ENCODE data around the gene NWD2. TPM values are rescaled to one million over a fixed set of nuclear protein-coding genes. Genes with fewer than 3 reads are reported as not detected.
"Not testable (repeated sequence)": the region's sequence is repeated elsewhere in the genome, so short reads cannot be mapped to it uniquely, and the experiment has no call there.

NWD2 gene
- total RNA-seq (2014; rRNA removed; shearing (Covaris generic); ENCODE audit: low replicate concordance): not detected in 2 replicates

DNA sequence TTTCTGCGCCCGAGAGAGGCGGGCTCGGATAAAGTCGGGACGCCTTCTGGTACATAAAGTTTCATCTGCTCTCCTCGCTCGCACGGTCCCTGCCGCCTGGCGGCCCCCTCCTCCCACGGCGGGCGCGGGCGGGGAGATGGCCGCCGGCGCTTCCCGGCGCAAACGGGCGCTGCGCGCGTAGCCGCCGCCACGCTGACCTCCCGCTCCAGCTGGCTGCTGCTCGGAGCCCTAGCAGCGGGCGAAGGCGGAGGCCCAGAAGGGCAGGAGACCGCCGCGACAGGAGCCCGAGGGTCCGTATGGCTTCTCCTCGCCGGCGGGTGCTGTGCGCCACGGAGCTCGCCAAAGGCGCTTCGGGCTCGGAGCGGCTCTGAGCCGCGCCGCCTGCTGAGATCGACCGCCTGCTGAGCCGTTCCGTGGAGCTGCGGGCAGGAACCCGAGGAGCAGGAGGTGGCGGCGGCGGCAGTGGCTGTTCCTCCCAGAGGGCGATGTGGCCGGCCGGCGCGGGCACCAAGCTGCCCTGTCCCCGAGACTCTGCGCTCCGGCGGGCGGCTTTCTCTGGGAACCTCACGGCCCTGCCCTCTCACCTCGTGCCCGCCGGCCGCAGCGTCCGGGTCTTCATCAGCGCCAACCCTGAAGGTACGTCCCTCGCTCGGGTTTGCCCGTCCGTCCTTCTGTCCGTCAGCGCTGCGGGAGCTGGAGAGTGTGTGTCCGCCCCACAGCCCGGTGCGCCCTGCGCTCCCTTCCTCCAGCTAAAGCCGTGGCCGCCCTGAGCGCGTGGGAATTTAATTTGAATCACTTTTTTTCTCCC is at the start of gene NWD2:
Gene NWD2 (plus strand): TSS at position 161 of the 808 bp plus-strand sequence. CDS start 325 bp downstream, at position 486.
- peak; percentile 8 for DNase-seq

GRCh38 chr4:37197899-37198298 is 46.6 kb upstream of the NWD2 start:
- no peaks in the 10 kb centered on the region for H3K27me3 ChIP-seq
- no peak for DNase-seq

More for the DNA sequence above, at the start of gene NWD2:
- no peak within 1 kb of the TSS for H3K4me3 ChIP-seq
- no peaks in the 10 kb centered on the region for H3K36me3 ChIP-seq
- H3K27me3 ChIP-seq: peaks cover 18% of the 10 kb centered on the region
- no peaks in the 10 kb centered on the region for H3K9me3 ChIP-seq

GRCh38 chr4:37204740-37205139 is 39.8 kb upstream of the NWD2 start:
- not testable (repeated sequence) for DNase-seq, H3K36me3 ChIP-seq, H3K27me3 ChIP-seq, H3K9me3 ChIP-seq, H3K4me3 ChIP-seq

More at GRCh38 chr4:37197899-37198298, 46.6 kb upstream of the NWD2 start:
- no peaks in the 10 kb centered on the region for H3K36me3 ChIP-seq
- no peak overlapping the region for H3K4me3 ChIP-seq
- H3K9me3 ChIP-seq: no peaks in the 10 kb centered on the region

DNA sequence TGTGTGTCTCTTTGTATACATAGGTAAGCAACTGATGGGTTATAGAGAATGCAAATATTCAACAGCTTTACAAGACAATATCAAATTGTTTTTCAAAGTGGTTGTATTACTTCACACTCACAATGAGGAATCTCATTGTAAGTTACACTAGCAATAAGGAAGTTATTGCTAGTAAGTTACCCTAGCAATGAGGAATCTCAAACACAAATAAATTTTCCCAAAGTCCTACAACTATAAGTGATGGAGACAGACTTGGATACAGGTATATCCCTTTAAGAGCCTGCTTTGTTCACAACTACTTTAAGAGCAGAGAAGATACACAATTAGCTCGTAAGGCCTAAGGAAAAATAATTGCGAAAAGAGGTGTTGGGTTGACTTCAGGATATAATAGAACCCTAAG is 28.3 kb upstream of the NWD2 start:
- Histone ChIP-seq H3K36me3 (no peaks in the 10 kb centered on the region), H3K9me3 (no peaks in the 10 kb centered on the region)
- DNase-seq: no peak

GRCh38 chr4:37219242-37219641 is 25.3 kb upstream of the NWD2 start:
- DNase-seq: no peak
- no peaks in the 10 kb centered on the region for H3K9me3 ChIP-seq
- no peak overlapping the region for H3K4me3 ChIP-seq
- no peaks in the 10 kb centered on the region for H3K36me3 ChIP-seq
- no peaks in the 10 kb centered on the region for H3K27me3 ChIP-seq

More for the DNA sequence above, 28.3 kb upstream of the NWD2 start:
- Histone ChIP-seq H3K4me3 (no peak overlapping the region), H3K27me3 (no peaks in the 10 kb centered on the region)

DNA sequence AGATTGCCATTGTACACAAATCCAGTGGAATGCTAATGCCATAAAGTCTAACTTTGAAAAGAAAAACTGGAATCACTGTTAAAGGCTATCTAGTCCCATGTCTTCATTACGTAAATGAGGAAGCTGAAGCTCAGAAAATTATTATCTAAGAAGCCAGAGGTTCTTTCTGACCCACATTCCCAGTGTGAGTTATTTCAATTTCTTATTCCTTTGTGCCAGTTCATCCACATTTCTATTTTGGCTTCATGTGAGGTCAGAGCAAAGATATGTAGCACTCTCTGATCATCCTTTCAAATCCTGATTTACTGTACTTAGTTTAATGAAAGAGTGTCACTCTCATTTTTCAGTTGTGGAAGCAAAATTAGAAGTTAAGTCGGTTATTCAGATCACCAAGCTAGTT is 24.6 kb upstream of the NWD2 start:
- H3K36me3 ChIP-seq: no peaks in the 10 kb centered on the region
- H3K27me3 ChIP-seq: no peaks in the 10 kb centered on the region
- DNase-seq: no peak
- H3K4me3 ChIP-seq: no peak overlapping the region
- H3K9me3 ChIP-seq: no peaks in the 10 kb centered on the region

DNA sequence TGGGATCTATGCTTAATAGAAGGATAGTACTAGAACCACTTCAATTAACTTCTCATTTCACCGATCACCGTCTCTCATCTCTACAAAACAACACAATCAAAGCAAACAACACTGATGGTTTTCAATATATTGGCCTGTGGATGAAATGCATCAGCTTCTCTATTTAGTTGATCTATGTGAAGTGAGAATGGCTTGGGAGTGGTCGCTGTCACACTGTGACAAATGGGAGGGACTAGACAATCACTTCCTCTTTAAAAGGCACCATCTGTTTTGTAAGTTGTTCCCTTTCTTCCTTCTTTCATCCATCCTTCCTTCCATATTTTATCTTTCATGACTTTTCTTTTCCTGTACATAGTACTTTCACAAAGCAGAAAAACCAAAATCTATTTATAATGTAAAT is 23.9 kb upstream of the NWD2 start:
- Histone ChIP-seq H3K27me3 (no peaks in the 10 kb centered on the region), H3K36me3 (no peaks in the 10 kb centered on the region), H3K9me3 (no peaks in the 10 kb centered on the region), H3K4me3 (no peak overlapping the region)
- DNase-seq: no peak

DNA sequence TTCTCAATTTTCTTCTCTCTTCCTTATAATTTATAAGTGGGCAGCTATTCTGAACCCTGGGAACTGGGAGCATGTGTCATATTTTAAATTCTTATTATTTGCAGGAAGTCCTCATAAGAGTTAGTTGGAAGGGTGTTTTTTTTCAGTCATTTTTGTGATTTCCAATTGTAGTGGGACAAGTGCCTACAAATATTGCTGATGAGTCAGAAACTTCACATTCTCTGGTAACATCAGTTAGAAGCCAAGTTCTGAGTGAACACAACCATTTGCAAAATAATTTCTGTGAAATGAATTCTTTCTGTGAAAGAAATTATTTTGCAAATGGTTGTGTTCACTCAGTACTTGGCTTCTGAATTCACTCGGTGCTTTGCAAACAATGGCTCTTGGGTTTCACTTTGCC is 20.8 kb upstream of the NWD2 start:
- no peak overlapping the region for H3K4me3 ChIP-seq
- DNase-seq: no peak
- no peaks in the 10 kb centered on the region for H3K9me3 ChIP-seq
- no peaks in the 10 kb centered on the region for H3K36me3 ChIP-seq
- H3K27me3 ChIP-seq: no peaks in the 10 kb centered on the region

GRCh38 chr4:37224854-37225253 is 19.7 kb upstream of the NWD2 start:
- Histone ChIP-seq H3K27me3 (no peaks in the 10 kb centered on the region), H3K9me3 (no peaks in the 10 kb centered on the region), H3K4me3 (no peak overlapping the region), H3K36me3 (no peaks in the 10 kb centered on the region)
- DNase-seq: no peak

GRCh38 chr4:37225778-37226177 is 18.8 kb upstream of the NWD2 start:
- Histone ChIP-seq H3K9me3 (no peaks in the 10 kb centered on the region), H3K36me3 (no peaks in the 10 kb centered on the region), H3K4me3 (no peak overlapping the region), H3K27me3 (no peaks in the 10 kb centered on the region)
- DNase-seq: no peak

DNA sequence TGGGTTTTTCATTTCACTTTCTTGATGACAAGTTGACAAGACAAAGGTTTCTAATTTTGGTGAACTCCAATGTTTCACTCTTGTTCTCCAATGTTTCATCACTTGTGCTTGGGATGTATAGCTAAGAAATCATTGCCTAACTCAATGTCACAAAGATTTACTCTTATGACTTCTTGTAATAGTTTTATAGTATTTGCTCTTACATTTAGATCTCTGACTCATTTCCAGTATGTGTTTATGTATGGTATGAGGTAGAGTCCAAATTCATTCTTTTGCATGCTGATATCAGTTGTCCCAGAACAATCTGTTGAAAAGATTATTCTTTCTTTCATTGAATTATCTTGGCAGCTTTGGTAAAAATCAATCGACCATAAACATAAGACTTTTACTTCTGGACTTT is 12.2 kb upstream of the NWD2 start:
- Histone ChIP-seq H3K4me3 (no peak overlapping the region), H3K36me3 (no peaks in the 10 kb centered on the region), H3K27me3 (no peaks in the 10 kb centered on the region), H3K9me3 (no peaks in the 10 kb centered on the region)
- DNase-seq: no peak

DNA sequence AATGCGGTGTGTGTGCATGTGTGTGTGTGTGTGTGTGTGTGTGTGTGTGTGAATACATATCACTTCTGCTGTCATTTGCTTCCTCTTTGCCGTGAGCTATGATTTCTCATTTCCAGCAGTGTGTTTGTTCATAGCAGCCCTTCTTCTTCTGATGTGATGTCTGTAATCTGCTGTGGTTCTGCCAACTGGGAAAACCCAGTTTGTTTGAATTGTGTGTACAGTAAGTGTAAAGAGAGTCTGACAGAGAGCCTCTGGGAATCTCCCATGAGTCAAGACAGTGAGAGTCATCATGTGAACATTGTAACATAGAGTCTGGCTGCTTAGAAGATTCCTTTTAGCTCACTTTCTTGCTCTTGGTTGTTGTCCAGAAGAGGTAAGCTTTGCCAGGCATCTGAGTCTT is 8.4 kb upstream of the NWD2 start:
- Histone ChIP-seq H3K36me3 (no peaks in the 10 kb centered on the region), H3K4me3 (no peak overlapping the region), H3K9me3 (no peaks in the 10 kb centered on the region), H3K27me3 (no peaks in the 10 kb centered on the region)
- DNase-seq: no peak

DNA sequence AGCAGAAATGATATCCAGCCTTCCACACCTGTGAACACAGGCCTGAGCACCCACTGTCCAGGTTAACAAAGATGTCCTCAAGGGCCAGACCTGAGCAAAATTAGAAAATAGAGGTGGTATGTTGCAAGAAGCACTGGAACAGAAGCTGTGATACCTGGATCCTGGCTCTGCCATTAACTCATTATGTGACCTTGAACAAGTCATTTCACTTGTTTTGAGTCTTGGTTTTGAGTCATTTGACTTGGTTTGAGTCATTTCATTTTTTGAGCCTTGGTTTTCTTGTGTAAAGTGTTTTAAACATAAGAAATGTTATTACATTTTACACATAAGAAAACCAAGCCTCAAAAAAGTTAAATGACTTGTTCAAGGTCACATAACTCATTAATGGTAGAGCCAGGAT is 2.9 kb upstream of the NWD2 start:
- Histone ChIP-seq H3K27me3 (peaks cover 18% of the 10 kb centered on the region), H3K9me3 (no peaks in the 10 kb centered on the region), H3K36me3 (no peaks in the 10 kb centered on the region), H3K4me3 (no peak overlapping the region)
- DNase-seq: no peak

GRCh38 chr4:37243051-37243450 is 1.5 kb upstream of the NWD2 start:
- H3K36me3 ChIP-seq: no peaks in the 10 kb centered on the region
- no peak overlapping the region for H3K4me3 ChIP-seq
- peaks cover 18% of the 10 kb centered on the region for H3K27me3 ChIP-seq
- H3K9me3 ChIP-seq: no peaks in the 10 kb centered on the region
- DNase-seq: no peak

DNA sequence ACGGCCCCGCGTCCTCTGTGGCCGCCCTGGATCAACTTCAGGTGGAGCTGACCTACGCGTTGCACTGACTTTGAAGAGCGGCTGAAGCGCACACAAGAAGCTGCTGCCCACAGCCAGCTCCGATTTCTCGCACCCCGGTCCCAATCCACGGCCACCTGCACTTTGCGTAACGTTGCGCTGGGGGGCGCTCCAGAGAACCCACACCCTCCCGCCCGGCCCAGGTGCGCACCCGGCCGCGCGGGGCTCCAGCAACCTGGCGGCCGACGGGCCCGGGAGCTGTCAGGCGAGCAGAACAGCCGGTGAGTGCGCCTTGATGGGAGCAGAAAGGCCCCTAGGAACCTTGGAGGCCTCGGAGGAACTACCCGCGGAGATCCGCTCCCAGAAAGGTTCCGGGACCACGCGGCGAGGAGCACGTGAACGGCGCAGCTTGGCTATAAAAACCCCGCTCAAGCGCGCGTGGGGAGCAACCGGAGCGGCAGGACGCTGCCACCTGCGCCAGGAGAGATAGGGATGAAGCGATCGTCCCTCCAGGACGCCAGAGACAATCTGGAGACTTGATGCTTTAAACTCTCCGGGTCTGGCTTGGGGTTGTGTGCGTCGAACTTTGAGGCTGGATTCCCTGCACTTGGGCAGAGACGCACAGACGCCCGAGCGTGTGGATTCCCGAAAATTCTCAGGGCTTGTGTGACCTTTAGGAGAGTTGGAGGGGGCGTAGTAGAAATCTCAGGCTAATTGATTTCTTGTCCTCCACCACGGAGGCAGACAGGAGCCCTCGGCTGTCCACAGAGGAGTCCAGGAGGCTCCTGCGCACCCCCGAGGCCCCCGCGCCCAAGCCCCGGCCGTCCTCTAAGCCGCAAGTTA is 591 bp upstream of the NWD2 start:
- peaks cover 18% of the 10 kb centered on the region for H3K27me3 ChIP-seq
- no peaks in the 10 kb centered on the region for H3K36me3 ChIP-seq
- DNase-seq: no peak
- no peak overlapping the region for H3K4me3 ChIP-seq
- H3K9me3 ChIP-seq: no peaks in the 10 kb centered on the region

GRCh38 chr4:37245391-37245954 is 930 bp downstream of the NWD2 start:
- Histone ChIP-seq H3K27me3 (peaks cover 18% of the 10 kb centered on the region), H3K36me3 (no peaks in the 10 kb centered on the region), H3K9me3 (no peaks in the 10 kb centered on the region), H3K4me3 (no peak overlapping the region)
- DNase-seq: no peak

GRCh38 chr4:37246891-37247290 is 2.3 kb downstream of the NWD2 start:
- no peaks in the 10 kb centered on the region for H3K36me3 ChIP-seq
- H3K27me3 ChIP-seq: peaks cover 18% of the 10 kb centered on the region
- H3K4me3 ChIP-seq: no peak overlapping the region
- DNase-seq: no peak
- H3K9me3 ChIP-seq: no peaks in the 10 kb centered on the region

All from MG63 (cell line).